ENCODE results near the gene ACKR3.

ACKR3 gene

DNA sequence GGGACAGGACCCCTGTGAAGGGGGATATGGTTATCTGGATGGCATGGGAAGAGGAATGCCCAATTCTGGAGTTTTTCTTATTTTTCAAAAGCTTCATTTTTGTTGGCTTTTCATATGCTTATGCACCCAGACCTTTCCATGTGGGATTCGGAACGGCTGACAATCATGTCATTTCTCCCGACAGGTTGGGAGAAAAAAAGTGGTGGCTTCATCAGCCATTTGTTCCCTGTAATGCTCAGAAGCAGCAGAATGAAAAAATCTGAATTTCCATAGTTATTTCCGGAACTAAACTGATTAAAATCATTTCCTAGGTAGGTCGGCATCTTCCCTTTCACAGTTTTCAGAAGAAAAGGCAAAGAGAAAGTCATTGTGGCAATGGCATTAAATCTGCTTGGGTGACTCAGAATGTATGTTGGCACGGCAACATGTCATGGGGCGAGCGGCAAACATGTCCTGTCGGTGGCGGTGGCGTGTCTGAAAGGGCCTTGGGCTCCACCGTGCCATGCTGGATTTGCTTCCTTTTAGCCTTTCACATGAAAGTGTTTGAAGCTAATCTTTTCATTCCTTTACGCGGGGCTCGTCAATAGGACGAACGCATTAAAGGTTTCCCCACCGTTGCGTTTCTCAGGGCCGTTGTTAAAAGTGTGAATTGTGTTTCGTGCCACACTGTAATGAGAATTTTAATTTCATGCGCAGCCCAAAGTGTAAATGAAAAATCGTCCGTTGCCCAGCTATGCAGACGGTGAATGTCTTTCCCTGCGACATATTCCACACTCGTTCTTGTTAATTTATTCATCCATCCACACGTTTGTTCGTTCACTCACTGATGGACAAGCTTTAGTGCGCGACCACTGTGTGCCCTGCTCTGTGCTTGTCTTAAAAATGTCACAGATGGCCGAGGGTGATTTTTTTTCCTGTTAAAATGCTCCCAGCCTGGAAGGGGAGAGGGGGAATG is 18.5 kb downstream of the ACKR3 start:
- no peak for FAIRE-seq

DNA sequence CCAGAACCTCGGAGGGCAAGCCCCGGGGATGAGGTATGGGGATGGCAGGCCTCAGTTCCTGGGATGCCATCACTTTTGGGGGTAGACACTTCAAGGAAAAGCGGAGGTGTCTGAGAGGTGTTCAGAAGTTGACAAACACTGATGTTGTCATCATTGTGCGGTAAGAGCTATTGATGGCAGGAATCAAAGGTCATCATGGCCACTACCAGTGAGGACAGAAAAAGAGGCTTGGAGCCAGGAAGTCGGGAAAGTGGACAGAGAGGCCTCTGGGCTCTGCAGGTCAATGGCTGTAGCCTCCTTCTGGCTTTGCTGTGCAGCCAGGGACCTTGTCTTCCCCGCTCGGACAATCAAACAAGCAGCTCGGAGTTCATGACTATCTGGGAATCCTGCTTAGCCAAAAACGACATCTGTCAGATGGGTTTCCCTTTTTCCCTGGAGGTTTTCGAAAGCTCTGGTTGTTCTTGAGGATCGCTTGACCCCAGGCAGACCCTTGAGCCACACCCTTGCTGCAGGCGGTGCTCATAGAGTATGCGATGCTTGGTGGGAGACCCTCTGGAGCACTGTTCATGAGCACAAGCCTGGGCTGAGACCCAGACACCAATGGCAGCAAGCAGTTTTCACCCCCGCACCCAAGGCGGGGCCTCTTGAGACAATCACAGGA is 19.4 kb downstream of the ACKR3 start:
- FAIRE-seq, result no peak

DNA sequence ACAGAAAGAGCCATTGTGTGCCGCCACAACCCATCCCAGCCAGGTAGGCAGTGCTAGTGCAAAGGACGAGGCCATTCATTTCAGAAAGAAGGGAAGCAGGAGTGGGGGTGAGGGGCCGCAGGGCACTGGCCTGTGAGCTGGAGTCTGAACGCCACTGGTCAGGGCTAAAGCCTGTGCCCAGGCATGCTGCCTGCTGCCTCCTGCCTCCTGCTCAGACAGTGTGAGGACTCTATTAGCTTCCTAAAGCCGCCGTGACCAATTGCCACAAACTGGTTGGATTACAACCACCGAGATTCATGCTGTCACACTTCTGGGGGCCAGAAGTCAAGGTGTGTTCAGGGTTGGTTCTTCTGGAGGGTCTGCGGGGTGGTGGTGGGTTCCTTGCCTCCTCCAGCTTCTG is 21.2 kb downstream of the ACKR3 start:
- no peak for FAIRE-seq

DNA sequence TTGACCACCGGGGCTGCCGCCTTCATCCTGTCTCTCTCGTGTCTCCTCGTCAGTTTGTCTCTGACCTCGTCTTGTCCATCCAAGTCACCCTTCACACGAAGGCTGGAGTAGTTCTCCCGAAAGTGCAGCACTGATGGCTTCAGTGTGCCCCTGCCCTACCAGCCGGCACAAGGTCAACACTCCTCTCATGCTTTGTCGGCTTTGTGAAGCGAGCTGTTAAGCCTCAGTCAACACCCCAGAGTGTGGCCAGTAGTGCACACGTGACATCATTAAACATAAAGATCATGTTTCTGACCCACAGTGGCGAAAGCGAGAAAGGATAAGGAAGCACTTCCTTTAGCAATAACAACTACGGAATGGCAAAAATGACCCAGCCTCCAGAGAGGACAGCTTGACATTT is 23.2 kb downstream of the ACKR3 start:
- FAIRE-seq, result no peak

DNA sequence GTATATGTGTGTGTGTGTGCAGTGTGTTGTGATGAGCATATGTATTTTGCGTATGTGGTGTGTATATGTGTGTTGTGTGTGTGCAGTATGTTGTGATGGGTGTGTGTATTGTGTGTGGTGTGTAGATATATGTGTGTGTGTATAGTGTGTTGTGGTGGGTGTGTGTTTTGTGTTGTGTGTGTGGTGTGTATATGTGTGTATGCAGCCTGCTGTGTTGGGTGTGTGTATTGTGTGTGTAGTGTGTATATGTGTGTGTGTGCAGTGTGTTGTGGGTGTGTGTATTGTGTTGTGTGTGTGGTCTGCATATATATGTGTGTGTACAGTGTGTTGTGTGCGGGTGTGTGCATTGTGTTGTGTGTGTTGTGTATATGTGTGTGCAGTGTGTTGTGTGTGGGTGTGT is 23.9 kb downstream of the ACKR3 start:
- FAIRE-seq, result no peak

DNA sequence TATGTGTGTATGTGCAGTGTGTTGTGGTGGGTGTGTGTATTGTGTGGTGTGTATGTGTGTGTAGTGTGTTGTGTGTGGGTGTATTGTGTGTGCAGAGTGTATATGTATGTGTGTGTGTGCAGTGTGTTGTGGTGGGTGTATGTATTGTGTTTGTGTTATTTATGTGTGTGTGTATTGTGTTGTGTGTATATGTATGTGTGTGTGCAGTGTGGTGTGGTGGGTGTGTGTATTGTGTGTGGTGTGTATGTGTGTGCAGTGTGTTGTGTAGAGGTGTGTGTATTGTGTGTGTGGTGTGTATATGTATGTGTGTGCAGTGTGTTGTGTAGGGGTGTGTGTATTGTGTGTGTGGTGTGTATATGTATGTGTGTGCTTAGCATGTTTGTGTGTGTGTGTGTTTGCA is 24.3 kb downstream of the ACKR3 start:
- no peak for FAIRE-seq

DNA sequence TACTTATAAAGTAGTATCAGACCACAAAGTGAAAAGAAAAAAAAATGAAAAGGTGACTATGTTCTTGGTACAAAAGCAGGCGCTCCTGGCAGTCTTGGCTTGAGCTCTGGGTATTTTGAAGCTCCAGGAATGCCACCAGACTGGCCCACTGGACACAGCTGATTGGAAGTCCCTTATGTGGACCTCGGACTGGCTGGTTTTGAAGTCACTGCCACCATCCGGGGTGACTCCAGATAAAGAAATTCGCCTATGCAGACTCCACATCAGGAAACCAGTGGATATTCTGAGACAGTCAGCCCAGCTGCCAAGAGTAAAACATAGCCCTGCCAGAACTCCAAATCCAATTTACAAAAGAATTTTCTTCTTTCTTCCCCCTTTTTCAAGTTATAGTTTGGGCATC is 28.0 kb downstream of the ACKR3 start:
- no peak for FAIRE-seq

DNA sequence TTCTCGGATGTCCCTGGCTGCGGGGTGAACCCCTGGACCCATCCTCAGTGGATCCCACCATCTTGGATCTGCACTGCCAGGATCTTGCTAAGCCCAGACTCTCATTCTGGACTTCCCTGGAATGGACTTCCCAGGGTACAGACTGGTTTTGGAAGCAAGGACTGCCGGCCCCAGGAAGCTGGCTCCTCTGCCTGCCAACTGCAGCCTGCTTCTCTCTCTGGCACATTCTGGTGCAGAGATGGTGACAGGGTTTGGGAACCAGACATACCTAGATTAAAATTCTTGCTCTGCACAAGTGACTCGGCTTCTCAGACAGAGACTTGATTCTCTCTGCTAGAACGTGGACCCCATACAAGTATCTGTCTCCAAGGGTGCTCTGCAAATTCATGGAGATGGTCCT is 29.4 kb downstream of the ACKR3 start:
- FAIRE-seq, result no peak

DNA sequence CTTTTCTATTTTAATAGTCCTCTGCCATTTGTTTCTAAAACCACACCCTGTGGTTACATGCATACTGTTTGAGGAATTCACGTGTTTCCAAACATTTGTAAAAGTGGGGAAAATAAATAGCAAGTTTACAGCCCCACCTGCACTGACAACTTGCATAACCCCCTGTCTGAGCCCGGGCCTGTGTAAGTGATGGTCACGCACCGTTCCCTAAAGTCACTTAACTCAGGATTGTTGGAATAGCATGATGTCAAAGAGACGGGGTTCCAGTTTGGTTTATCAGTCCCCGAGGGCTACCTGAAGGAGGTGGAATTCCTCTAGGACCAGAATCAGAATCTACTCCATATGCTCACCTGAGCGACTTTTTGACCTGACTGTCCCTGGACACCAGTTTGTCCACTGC is 30.5 kb downstream of the ACKR3 start:
- FAIRE-seq, result no peak

DNA sequence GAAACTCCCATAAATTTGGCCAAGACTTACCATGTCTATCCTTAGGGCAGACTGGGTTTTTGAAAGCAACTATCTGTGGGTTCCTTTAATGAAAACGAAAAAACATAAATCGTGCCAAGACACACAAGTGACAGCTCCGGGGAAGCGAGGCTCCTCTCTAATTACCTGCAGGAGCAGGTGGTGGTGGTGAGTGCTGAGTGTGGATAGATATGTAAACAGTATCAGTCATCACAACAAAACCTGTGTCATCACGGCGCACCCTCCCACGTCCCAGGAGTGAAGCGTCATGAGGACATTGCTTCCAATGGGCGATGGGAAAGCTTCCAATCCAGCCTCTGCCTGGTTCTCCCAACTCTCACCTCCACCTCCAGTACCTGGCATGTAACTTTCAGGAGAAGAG is 31.3 kb downstream of the ACKR3 start:
- FAIRE-seq, result no peak

DNA sequence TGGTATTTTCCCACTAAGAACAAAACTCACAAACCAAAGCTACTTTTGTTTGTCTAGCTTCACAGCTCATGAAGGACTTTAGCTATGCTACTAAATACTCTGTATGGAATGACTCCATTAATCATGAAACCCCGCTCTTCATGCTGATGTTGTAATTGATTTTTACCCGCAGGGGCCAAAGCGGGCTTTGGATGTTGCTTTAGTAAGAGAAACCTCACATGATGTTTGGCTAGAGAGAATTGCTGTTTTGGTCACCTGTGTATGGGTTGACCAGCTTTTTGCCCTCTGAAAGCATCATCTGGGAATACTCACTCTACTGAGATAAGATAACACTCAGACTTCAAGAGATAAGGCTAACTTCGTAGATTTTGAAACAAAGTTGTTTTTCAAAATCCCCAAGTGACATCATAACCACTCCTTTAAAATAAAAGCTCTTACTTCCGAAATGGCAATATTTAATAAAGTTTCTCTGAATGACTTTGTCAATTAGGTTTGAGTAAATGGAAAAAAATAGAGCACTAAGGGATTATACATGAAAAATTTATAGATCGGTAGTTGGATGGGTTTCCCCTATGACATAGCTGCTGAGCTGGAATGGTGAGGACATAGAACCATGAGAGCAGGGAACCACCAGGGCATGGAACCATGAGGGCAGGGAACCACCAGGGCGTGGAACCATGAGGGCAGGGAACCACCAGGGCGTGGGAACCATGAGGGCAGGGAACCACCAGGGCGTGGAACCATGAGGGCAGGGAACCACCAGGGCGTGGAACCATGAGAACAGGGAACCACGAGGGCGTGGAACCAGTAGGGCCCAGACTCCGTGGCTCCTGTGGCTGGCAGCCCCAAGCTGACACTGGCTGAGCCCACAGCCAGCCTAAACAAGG is 31.9 kb downstream of the ACKR3 start:
- no peak for FAIRE-seq

DNA sequence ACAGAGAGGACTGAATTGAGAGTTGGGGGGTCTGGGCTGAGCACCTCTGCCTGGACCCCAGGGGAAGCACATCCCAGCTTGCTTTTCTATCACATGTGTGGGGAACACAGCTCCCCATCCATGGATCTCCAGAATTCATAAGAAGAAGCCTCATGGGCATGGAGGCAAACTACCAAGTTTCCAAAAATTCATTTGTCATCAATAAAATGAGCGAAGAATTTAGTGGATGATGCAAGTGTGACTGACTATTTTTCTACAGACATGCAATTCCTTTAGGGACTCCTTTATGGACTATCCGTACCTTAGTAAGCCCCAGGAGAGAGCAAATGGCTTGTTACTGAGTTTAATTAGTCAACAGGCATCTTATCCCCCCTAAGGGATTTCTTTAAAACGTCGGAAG is 33.1 kb downstream of the ACKR3 start:
- FAIRE-seq, result no peak

DNA sequence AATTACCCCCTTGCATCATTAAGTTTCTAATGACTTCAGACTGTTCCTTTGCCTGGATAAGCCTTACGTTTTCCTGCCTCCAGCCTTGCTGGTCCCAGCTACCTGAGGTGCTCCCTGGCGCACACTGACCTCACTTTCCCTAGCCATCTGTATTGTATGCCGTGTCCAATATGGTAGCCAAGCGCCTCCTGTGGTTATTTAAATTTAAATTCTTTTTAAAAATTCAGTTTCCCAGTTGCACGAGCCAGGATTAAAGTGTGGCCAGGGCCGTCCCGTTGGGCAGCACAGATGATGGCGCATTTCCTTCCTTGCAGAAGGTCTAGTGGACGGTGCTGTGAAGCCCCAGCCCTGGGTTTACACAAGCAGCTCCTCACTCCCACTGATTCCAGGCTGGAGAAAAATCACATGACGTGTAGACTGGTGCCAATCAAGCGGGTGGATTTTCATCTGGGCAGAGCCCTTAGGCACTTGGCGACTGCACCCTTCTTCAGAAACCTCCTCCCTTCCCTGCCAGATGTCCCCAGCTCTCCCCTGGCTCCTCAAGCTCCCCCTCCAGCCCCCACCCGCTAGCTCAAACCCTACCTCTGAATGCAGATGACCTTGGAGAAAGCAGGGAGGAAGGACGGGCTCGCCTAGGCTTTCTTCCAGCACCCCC is 33.9 kb downstream of the ACKR3 start:
- no peak for FAIRE-seq

DNA sequence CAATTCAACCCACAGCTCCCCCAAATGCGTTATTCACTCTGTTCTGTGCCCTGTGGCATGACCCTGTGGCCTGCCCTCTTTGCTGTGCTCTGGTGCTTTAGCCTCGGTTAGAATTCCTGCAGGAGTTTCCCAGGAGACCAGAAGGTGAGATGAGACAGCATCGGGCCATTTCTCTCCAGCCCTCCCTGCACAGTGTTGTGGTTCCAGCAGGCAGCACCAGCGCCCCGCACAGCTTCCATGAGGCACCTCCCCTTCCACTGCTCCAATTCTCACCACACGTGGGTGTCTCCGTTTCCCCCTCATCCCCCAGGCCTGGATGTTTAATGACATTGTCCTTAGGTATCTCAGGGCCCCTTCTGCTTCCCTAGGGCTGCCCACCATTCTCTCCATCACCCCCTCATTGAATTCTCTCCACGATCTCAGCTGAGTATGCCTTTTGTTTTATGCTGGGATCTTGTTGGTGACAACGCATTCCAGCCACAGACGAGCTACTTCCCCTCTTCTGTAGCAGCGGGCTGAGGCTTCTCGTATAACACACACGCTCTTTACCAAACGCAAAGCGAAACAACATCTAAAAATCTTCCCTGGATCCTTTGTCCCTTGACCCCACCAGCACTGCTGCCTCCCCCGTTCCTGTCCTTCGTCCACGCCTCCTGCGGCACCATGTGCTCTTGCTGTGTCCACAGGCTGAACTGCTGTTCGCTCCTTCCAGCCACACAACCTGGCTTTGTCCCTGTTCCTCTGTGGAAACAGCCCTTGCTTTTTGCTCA is 35.1 kb downstream of the ACKR3 start:
- FAIRE-seq, result no peak

DNA sequence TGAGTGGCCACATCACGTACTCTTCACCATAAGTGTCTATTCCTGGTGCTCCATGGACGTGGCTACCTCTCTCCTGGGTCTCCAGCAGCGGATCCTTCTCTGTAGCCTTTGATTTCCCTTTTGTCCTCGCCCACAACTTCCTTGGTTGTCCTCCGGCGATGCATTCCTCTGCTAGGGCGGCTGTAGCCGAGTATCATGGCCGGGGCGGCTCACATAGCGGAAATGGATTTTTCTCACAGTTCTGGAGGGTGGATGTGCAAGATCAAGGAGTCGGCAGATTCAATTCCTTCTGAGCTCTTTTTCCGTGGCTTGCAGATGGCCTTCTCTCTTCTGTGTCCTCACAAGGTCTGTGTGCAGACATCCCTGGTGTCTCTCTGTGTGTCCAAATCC is 35.7 kb downstream of the ACKR3 start:
- no peak for FAIRE-seq

DNA sequence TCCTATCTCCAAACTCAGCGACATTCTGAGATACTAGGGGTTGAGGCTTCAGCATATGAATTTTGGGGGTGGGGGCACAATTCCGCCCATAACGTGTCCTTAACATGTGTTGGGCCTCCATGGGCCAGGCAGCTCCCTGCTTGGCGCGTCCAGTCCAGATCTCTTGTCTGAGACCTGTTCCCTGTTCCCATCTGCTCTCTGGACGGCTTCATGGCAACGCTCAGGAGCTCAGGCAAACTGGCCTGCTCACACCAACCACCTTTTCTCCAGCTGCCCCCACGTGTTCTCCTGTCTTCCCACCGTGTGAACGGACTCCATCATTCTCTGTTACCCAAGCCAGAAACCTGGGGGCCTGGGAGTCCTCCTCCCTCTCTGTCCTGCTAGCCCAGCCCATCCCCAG is 36.4 kb downstream of the ACKR3 start:
- no peak for FAIRE-seq

DNA sequence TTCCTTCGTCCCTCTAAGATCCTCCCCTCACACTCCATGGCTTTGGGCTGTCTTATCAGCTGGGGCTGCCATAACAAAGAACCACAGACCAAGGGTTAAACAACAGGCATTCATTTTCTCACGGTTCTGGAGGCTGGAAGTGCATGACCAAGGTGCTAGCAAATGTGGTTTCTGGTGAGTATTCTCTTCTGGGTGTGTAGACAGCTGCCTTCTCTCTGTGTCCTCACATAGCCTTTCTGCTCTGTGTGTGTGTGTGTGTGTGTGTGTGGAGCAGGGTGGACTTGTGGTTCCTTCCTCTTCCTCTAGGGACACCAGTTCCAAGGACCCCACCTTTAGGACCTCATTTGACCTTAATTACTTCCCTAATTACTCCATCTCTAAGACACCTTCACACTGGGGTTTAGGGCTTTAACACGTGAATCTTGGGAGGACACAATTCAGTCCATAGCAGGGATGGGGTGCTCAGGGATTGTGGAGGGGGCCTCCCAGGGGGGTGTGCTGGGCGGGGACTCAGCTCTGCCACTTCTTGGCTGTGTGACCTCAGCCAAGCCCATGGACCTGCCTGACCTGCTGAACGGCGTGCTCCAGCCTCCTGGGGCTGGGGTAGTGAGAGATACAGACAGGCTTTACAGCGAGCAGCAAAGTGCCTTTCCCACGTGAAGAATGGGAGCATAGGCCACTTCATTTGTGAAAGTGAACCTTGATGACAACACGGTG is 38.0 kb downstream of the ACKR3 start:
- no peak for FAIRE-seq

DNA sequence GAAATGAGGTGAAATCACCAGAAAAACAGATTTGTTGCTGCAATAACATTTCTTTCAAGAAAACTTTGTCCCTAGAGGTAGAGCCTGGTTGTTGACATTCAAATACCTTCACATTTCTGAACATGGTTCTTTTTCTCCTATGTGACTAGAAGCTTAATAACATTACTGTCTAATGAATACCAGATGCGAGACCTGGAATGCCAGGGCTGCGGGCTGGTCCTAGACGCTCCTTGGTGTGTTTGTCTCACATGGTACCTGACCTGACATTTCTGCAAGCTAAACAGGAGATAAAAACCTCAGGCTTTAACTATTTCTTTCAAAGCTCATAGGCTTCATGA is 38.5 kb downstream of the ACKR3 start:
- no peak for FAIRE-seq

DNA sequence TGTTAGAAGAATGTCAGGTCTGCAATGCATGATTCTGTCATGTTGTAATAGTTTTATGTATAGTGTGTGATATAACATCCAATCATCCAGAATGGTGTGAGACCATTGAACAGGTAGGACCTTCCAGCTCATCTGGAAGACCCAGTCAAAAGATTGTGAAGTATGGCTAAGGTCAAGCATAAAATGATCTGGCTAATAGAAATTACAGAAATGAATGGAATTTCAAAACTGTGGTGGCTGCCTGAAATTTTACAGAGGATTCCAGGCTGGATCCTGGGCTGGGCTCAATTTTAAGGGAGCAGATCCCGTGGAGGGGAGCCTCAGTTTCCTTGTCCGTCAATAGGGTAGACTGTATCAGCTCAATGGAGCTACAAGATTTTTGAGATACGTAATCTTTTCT is 39.1 kb downstream of the ACKR3 start:
- FAIRE-seq, result no peak

DNA sequence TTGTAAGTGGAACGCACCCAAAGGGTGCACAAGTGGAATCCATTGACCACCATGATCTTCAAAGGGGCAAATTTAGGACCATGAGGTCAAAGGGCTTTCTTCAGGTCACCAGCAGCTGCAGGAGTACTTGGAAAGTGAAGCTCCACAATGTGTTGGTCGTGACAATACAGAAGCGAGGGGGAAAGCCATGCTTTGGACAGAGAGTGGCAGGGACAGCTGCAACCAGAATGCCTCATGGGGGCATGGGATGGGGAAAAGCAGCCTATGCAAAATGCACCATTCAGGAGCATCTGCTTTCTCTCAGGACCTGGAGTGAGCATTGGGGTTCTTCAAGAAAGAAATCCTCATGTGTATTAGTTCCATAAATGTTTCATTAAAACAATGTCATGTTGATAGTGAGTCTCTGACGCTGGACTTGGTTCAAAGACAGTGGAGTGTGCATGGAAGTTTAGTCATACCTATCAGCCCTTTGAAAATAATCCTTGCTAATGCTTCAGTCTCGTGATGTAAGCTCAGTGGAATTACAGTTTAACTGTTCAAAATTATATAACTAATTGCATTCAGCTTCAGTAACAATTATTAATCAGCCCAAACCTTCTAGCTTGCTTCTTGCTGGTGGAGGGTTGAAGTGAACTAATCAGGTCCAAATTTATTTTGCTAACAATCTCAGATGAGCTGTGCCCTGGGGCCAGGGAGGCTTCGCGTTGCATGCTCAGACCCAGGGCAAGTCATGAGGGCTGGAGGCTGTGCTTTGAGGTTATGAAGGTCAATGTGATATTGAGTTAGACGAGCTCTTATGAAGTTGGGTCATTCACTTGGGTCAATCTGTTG is 41.6 kb downstream of the ACKR3 start:
- FAIRE-seq, result no peak

DNA sequence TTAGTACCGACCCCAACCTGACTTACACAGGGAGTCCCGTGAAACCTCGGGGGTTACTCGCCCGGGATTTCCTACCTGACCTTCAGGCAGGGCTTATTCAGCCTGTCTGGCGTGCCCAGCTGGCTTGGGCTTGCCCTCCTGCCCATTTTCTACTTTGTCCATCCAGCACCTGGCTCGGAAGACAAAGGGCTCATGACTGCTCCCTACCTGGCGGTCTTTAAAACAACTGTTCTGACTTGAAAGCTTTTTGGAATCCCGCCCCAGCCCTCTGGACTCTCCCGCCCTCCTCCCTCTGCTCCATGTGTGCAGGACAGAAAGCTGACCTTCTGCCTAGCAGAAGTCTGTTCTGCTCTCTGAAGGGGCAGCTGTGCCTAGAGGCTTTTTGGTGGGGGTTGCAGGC is 43.1 kb downstream of the ACKR3 start:
- FAIRE-seq, result no peak
